Activated CD4-positive, CD25-positive, alpha-beta regulatory T cell treated with anti-CD3 and anti-CD28 coated beads, Interleukin-2, amount 50 U/mL, for 16 hours (primary cell): ENCODE measurements around the gene PCNX2.
"Not testable (repeated sequence)": the region's sequence is repeated elsewhere in the genome, so short reads cannot be mapped to it uniquely, and the experiment has no call there.

ENCODE experiments used
- DNase-seq: peaks from one replicate; pipeline ENCODE4 v3.0.0-alpha.2; 2020; ENCODE audit warnings: low read depth, low spot score

PCNX2 gene

GRCh38 chr1:233109096-233109495, 186.4 kb downstream of the PCNX2 start:
- no peak for DNase-seq

GRCh38 chr1:233107716-233108130, 187.8 kb downstream of the PCNX2 start:
- DNase-seq: not testable (repeated sequence)

- no peak for DNase-seq
Observed at GRCh38 chr1:233107130-233107660, 188.3 kb downstream of the PCNX2 start.

- DNase-seq: no peak
Observed at GRCh38 chr1:233105225-233105624, 190.3 kb downstream of the PCNX2 start.

- DNase-seq: no peak
Observed at GRCh38 chr1:233102341-233102740, 193.2 kb downstream of the PCNX2 start.

- DNase-seq: no peak
Observed at GRCh38 chr1:233097959-233098580, 197.5 kb downstream of the PCNX2 start.

GRCh38 chr1:233097546-233097945, 198.0 kb downstream of the PCNX2 start:
- DNase-seq: no peak

GRCh38 chr1:233094691-233095090, 200.8 kb downstream of the PCNX2 start:
- DNase-seq: no peak

GRCh38 chr1:233094269-233094668, 201.3 kb downstream of the PCNX2 start:
- DNase-seq: no peak

- DNase-seq: no peak
Observed at GRCh38 chr1:233090746-233091494, 204.6 kb downstream of the PCNX2 start.

GRCh38 chr1:233089251-233089650, 206.3 kb downstream of the PCNX2 start:
- DNase-seq: no peak

- no peak for DNase-seq
Observed at GRCh38 chr1:233088613-233089012, 206.9 kb downstream of the PCNX2 start.

- DNase-seq: no peak
Observed at GRCh38 chr1:233086961-233087881, 208.3 kb downstream of the PCNX2 start.

GRCh38 chr1:233085566-233085965, 210.0 kb downstream of the PCNX2 start:
- DNase-seq: no peak

- no peak for DNase-seq
Observed at GRCh38 chr1:233082778-233083550, 212.6 kb downstream of the PCNX2 start.

- DNase-seq: no peak
Observed at GRCh38 chr1:233081735-233082134, 213.8 kb downstream of the PCNX2 start.

- DNase-seq: not testable (repeated sequence)
Observed at GRCh38 chr1:233080827-233081226, 214.7 kb downstream of the PCNX2 start.

GRCh38 chr1:233080286-233080685, 215.2 kb downstream of the PCNX2 start:
- DNase-seq: no peak

- no peak for DNase-seq
Observed at GRCh38 chr1:233079574-233079973, 216.0 kb downstream of the PCNX2 start.

GRCh38 chr1:233078396-233078795, 217.1 kb downstream of the PCNX2 start:
- no peak for DNase-seq

- DNase-seq: no peak
Observed at GRCh38 chr1:233075915-233076295, 219.6 kb downstream of the PCNX2 start.
